ENCODE data around the gene PHC3.

DNA sequence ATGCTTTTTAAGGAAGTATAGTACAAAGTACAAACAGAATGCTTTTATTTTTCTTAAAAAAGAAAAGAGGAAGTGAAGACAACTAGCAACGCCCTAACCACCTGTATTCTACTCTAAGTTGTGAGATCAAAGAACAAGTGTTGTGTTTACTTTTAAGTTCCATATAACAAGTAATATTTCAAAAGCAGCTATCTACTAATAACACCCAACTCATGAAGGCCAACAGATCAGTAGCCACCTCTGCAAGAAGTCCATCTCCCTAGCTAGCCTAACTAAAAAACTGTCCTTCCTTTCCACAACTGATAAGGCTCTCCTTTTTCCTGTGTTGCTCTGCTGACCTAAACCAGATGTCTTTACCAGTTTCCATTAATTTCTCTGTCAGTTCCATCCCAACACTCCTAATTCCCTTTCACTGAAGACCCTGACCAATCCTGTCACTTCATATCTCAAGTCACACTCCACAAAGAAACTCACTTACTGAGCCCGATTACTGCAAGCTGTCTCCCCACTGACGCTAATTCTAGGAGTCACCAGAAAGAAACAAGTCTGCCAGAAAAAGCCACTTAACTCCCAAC, 26.9 kb downstream of the PHC3 start:
- TF ChIP-seq, protein P1, sequence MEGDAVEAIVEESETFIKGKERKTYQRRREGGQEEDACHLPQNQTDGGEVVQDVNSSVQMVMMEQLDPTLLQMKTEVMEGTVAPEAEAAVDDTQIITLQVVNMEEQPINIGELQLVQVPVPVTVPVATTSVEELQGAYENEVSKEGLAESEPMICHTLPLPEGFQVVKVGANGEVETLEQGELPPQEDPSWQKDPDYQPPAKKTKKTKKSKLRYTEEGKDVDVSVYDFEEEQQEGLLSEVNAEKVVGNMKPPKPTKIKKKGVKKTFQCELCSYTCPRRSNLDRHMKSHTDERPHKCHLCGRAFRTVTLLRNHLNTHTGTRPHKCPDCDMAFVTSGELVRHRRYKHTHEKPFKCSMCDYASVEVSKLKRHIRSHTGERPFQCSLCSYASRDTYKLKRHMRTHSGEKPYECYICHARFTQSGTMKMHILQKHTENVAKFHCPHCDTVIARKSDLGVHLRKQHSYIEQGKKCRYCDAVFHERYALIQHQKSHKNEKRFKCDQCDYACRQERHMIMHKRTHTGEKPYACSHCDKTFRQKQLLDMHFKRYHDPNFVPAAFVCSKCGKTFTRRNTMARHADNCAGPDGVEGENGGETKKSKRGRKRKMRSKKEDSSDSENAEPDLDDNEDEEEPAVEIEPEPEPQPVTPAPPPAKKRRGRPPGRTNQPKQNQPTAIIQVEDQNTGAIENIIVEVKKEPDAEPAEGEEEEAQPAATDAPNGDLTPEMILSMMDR (IDR thresholded peaks at IDR 0.05) = no peak
- TF ChIP-seq POLR2A (IDR thresholded peaks at IDR 0.05) = no peak
